Mesenchymal stem cell (in vitro differentiated cells and primary cell): Measurements from ENCODE around the gene SVOP.
"Not testable (repeated sequence)": the region's sequence is repeated elsewhere in the genome, so short reads cannot be mapped to it uniquely, and the experiment has no call there.

ENCODE experiments used
- DNase-seq: peaks from one replicate; pipeline ENCODE4 v3.0.0-alpha.2; 2013
- H2AFZ ChIP-seq: one replicate; pipeline ENCODE4 v1.6.1; 2013; ENCODE audit warnings: low read depth, mild to moderate bottlenecking, control low read depth, inconsistent platforms, low read length, moderate library complexity
- H2AK5ac ChIP-seq: 2 replicates; pipeline ENCODE4 v1.6.1; 2013; ENCODE audit warnings: low read length, moderate library complexity, mild to moderate bottlenecking, inconsistent platforms; ENCODE audit not compliant: severe bottlenecking
- H2BK120ac ChIP-seq: one replicate; pipeline ENCODE4 v1.6.1; 2013; ENCODE audit warnings: low read depth, mild to moderate bottlenecking, inconsistent platforms, low read length, moderate library complexity
- H2BK12ac ChIP-seq, 2 experiments: one replicate each; pipeline ENCODE4 v1.6.1; 2013; ENCODE audit warnings: inconsistent platforms in 2 of 2, low read length in 2 of 2, mild to moderate bottlenecking in 2 of 2, moderate library complexity in 2 of 2, control low read depth in 1 of 2
- H2BK15ac ChIP-seq: one replicate; pipeline ENCODE4 v1.6.1; 2013; ENCODE audit warnings: mild to moderate bottlenecking, low read depth, inconsistent platforms; ENCODE audit not compliant: poor library complexity, severe bottlenecking
- H2BK5ac ChIP-seq: 2 replicates; pipeline ENCODE4 v1.6.1; 2013; ENCODE audit warnings: low read depth, mild to moderate bottlenecking, low read length, control low read depth, inconsistent platforms; ENCODE audit not compliant: poor library complexity, severe bottlenecking
- H3K14ac ChIP-seq, 2 experiments: one replicate each; pipeline ENCODE4 v1.6.1; 2013; ENCODE audit warnings: inconsistent platforms in 2 of 2, low read length in 2 of 2, control low read depth in 1 of 2, mild to moderate bottlenecking in 1 of 2, moderate library complexity in 1 of 2
- H3K18ac ChIP-seq, 2 experiments: one replicate each; pipeline ENCODE4 v1.6.1; 2013; ENCODE audit warnings: inconsistent platforms in 2 of 2, low read length in 2 of 2, control low read depth in 1 of 2, low read depth in 1 of 2, mild to moderate bottlenecking in 1 of 2
- H3K23ac ChIP-seq, 2 experiments: one replicate each; pipeline ENCODE4 v1.6.1; 2013; ENCODE audit warnings: inconsistent platforms in 2 of 2, low read length in 2 of 2, mild to moderate bottlenecking in 2 of 2, moderate library complexity in 2 of 2, control low read depth in 1 of 2
- H3K27ac ChIP-seq: 2 replicates; pipeline ENCODE4 v1.5.1; 2013; ENCODE audit warnings: mild to moderate bottlenecking, moderate library complexity, low read length, control low read depth, inconsistent platforms; ENCODE audit not compliant: poor library complexity, severe bottlenecking
- H3K27me3 ChIP-seq, 2 experiments: 2 replicates each; pipeline versions ENCODE4 v1.6.1 to v1.7.0; 2013; ENCODE audit warnings: low read length in 2 of 2, mild to moderate bottlenecking in 2 of 2, moderate library complexity in 2 of 2, control low read depth in 1 of 2, inconsistent platforms in 1 of 2; ENCODE audit not compliant: control insufficient read depth in 1 of 2, insufficient read depth in 1 of 2
- H3K36me3 ChIP-seq, 2 experiments: 2 replicates each; pipeline versions ENCODE4 v1.6.1 to v1.7.0; 2013; ENCODE audit warnings: low read length in 2 of 2, control low read depth in 1 of 2, inconsistent platforms in 1 of 2, low read depth in 1 of 2, mild to moderate bottlenecking in 1 of 2; ENCODE audit not compliant: insufficient read depth in 2 of 2, control insufficient read depth in 1 of 2
- H3K4ac ChIP-seq, 2 experiments: one replicate each; pipeline ENCODE4 v1.6.1; 2013; ENCODE audit warnings: inconsistent platforms in 2 of 2, low read length in 2 of 2, mild to moderate bottlenecking in 2 of 2, moderate library complexity in 2 of 2, control low read depth in 1 of 2, low read depth in 1 of 2
- H3K4me1 ChIP-seq: 2 replicates; pipeline ENCODE4 v1.6.1; 2013; ENCODE audit warnings: low read depth, low read length, control low read depth; ENCODE audit not compliant: control insufficient read depth, insufficient read depth
- H3K4me2 ChIP-seq: 2 replicates; pipeline ENCODE4 v1.6.1; 2013; ENCODE audit warnings: low read length, mild to moderate bottlenecking, inconsistent platforms; ENCODE audit not compliant: poor library complexity, severe bottlenecking
- H3K4me3 ChIP-seq, 2 experiments: 2 replicates each; pipeline versions ENCODE4 v1.5.1 to v1.7.0; 2013; ENCODE audit warnings: low read length in 2 of 2, mild to moderate bottlenecking in 2 of 2, control low read depth in 1 of 2, low read depth in 1 of 2; ENCODE audit not compliant: insufficient read depth in 1 of 2
- H3K79me1 ChIP-seq: replicated peaks from 2 replicates; pipeline ENCODE4 v1.6.1; 2013; ENCODE audit warnings: mild to moderate bottlenecking, control low read depth, low read length, inconsistent platforms; ENCODE audit not compliant: poor library complexity, severe bottlenecking
- H3K9ac ChIP-seq: 2 replicates; pipeline ENCODE4 v1.7.0; 2013; ENCODE audit warnings: mild to moderate bottlenecking, low read length, moderate library complexity
- H3K9me3 ChIP-seq: 2 replicates; pipeline ENCODE4 v1.7.0; 2013; ENCODE audit warnings: mild to moderate bottlenecking, low read length; ENCODE audit not compliant: control insufficient read depth
- H4K8ac ChIP-seq: one replicate; pipeline ENCODE4 v1.6.1; 2013; ENCODE audit warnings: inconsistent platforms, mild to moderate bottlenecking, low read length, moderate library complexity
- H4K91ac ChIP-seq: one replicate; pipeline ENCODE4 v1.6.1; 2013; ENCODE audit warnings: mild to moderate bottlenecking, low read length, inconsistent platforms
- WGBS: methylation state at CpG from one replicate; pipeline ENCODE4 v1.1.7; 2013; ENCODE audit warnings: mixed read lengths; 5-methylcytosine and 5-hydroxymethylcytosine counted together

Gene SVOP

GRCh38 chr12:109028624-109029023 lies 7.8 kb upstream of the SVOP start:
- not testable (repeated sequence) for H3K79me1 ChIP-seq, H3K4ac ChIP-seq, H3K36me3 ChIP-seq, H3K9me3 ChIP-seq, H3K9ac ChIP-seq, H4K8ac ChIP-seq, H2AFZ ChIP-seq, H3K18ac ChIP-seq, H3K23ac ChIP-seq, H3K27ac ChIP-seq, H4K91ac ChIP-seq, H2BK12ac ChIP-seq, H3K4me3 ChIP-seq, H3K27me3 ChIP-seq, H2BK120ac ChIP-seq, H2AK5ac ChIP-seq, DNase-seq, H2BK5ac ChIP-seq, H3K4me2 ChIP-seq, H3K4me1 ChIP-seq, H3K14ac ChIP-seq, H2BK15ac ChIP-seq
- WGBS: 73% methylated on average over 2 of the region's 3 CpGs

GRCh38 chr12:109027767-109028166 lies 6.9 kb upstream of the SVOP start:
- Histone ChIP-seq H3K4me1 (no peaks in the 10 kb centered on the region), H3K27me3 (peaks cover 3 to 8% of the 10 kb centered on the region in 2 experiments), H2BK12ac (no peak overlapping the region)

GRCh38 chr12:109020146-109020795 lies 597 bp downstream of the SVOP start:
- Histone ChIP-seq H2BK15ac (no peak overlapping the region), H3K4me3 (no peak overlapping the region), H3K18ac (no peak overlapping the region), H3K9ac (no peak overlapping the region), H2AFZ (no peak overlapping the region), H3K27ac (no peak overlapping the region), H4K8ac (no peak overlapping the region), H3K9me3 (no peaks in the 10 kb centered on the region), H3K79me1 (no peaks in the 10 kb centered on the region), H3K14ac (no peak overlapping the region), H2BK12ac (no peak overlapping the region), H4K91ac (no peak overlapping the region), H2AK5ac (no peak overlapping the region), H3K4ac (no peak overlapping the region), H2BK120ac (no peak overlapping the region), H3K4me2 (no peak overlapping the region), H3K23ac (no peak overlapping the region), H3K36me3 (no peaks in the 10 kb centered on the region), H3K4me1 (peaks cover 4% of the 10 kb centered on the region), H3K27me3 (no peaks in the 10 kb centered on the region), H2BK5ac (no peak overlapping the region)
- 57% methylated on average over 6 of the region's 7 CpGs for WGBS
- DNase-seq: no peak

More at GRCh38 chr12:109027767-109028166, 6.9 kb upstream of the SVOP start:
- H4K91ac ChIP-seq: no peak overlapping the region
- H2BK120ac ChIP-seq: no peak overlapping the region
- no peak overlapping the region for H2BK5ac ChIP-seq
- no peaks in the 10 kb centered on the region for H3K9me3 ChIP-seq
- no peak overlapping the region for H4K8ac ChIP-seq
- no peak overlapping the region for H3K9ac ChIP-seq
- H3K4me3 ChIP-seq: no peak overlapping the region
- H3K14ac ChIP-seq: no peak overlapping the region
- H3K27ac ChIP-seq: no peak overlapping the region
- H2BK15ac ChIP-seq: no peak overlapping the region
- no peak overlapping the region for H3K23ac ChIP-seq
- H2AFZ ChIP-seq: no peak overlapping the region
- no peak overlapping the region for H2AK5ac ChIP-seq
- no peaks in the 10 kb centered on the region for H3K79me1 ChIP-seq
- no peak overlapping the region for H3K4ac ChIP-seq
- 23% methylated on average over 1 of the region's 1 CpG for WGBS
- no peak overlapping the region for H3K4me2 ChIP-seq
- peak; percentile 27 for DNase-seq
- H3K18ac ChIP-seq: no peak overlapping the region
- H3K36me3 ChIP-seq: no peaks in the 10 kb centered on the region

GRCh38 chr12:109018296-109018695 lies 2.6 kb downstream of the SVOP start:
- Histone ChIP-seq H2AFZ (no peak overlapping the region), H3K27ac (no peak overlapping the region), H3K4me1 (peaks cover 4% of the 10 kb centered on the region), H3K9me3 (no peaks in the 10 kb centered on the region), H3K4ac (no peak overlapping the region), H2BK120ac (no peak overlapping the region), H3K4me2 (no peak overlapping the region), H2BK15ac (no peak overlapping the region), H4K8ac (no peak overlapping the region), H3K79me1 (no peaks in the 10 kb centered on the region), H3K4me3 (no peak overlapping the region), H3K14ac (no peak overlapping the region), H2BK12ac (no peak overlapping the region), H4K91ac (no peak overlapping the region), H3K27me3 (no peaks in the 10 kb centered on the region), H2AK5ac (no peak overlapping the region), H2BK5ac (no peak overlapping the region), H3K36me3 (no peaks in the 10 kb centered on the region), H3K18ac (no peak overlapping the region), H3K9ac (no peak overlapping the region), H3K23ac (no peak overlapping the region)
- 66% methylated on average over 4 of the region's 4 CpGs for WGBS
- DNase-seq: no peak
